GM18907 (cell line): ENCODE measurements around the gene FAHD2B.
"Not testable (repeated sequence)": the region's sequence is repeated elsewhere in the genome, so short reads cannot be mapped to it uniquely, and the experiment has no call there.

Source experiments
- ATAC-seq: cut with Tn5 transposase; IDR thresholded peaks from one replicate; pipeline ENCODE4 v1.9.1; 2021; ENCODE audit warnings: mild to moderate bottlenecking, moderate library complexity; ENCODE audit not compliant: unreplicated experiment

Gene FAHD2B

DNA sequence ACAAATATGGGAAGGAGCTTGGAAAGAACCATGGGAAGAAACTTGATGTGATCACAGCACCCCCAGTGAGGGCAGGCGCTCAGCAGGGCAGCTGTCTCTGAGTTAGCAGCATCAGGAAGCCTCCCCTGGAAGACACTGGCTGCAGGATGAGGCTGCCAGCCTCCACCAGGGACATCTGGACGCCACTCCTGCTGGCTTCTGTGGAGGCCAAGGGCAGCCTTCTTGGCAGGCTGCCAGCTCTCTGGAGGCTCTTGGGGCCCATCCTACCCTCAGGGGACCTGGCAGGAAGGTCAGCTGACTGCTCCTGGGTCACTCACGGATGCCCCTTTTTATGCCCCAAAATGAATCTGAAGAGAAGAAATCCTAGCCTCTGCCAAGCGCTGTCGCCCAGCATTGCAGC is 26.0 kb downstream of the FAHD2B start:
- ATAC-seq, result not testable (repeated sequence)

DNA sequence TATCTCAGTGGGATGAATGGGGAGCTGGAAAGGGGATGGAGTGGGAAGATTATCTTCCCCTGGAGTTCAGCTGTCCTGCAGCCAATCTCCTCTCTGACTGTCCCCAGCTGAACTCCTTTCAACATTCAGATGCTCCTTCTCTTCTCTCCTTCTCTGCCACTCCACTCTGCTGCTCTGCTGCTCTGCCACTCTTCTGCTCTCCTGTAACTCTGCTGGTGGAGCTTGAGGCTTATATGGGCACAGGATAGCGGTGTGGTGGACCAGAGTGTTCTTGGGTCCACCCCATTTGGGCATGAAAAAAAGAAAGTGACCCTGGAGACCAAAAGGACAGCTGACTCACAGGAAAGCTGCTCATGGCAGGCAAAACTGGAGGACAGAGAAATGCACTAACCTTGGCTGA is 26.6 kb downstream of the FAHD2B start:
- no peak for ATAC-seq

DNA sequence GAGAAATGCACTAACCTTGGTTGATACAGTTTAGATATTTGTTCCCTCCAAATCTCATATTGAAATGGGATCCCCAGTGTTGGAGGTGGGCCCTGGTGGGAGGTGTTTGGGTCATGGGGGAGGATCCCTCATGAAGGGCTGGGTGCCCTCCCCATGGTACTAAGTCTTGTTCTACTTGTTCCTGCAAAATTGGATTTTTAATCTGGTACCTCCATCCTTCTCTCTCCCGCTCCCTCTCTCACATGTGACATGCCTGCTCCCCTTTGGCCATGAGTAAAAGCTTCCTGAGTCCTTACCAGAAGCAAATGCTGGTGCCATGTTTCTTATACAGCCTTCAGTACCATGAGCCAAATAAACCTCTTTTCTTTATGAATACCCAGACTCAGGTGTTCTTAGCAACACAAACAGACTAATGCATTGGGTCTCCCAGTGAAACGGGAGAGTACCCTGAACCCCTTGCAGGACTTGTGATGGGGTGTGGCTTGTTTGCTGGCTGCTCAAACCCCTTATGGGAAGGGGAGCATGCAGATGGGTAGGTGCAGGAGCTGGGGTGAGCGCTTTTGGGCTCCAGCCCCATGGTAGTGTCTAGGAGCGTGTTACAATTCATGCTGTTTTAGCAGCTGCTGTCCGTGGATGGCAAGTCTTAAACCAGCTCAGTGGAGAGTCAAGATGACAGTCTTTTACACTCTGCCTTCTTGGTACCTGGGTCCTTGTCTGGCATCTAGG is 27.2 kb downstream of the FAHD2B start:
- ATAC-seq, result no peak

DNA sequence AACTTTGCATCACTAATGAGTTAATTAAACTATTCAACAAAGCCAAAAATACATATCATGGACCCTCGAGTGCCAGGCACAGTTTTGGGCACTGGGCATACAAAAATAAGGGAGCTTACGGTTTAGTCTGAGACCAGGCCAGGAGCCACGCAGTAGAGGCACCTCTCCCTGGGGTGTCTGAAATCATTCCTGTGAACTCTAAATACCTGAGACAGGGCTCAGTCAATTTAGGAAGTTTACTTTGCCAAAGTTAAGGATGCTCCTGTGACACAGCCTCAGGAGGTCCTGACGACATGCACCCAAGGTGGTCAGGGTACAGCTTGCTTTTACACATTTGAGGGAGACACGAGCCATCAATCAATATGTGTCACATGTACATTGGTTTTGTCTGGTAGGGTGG is 28.7 kb downstream of the FAHD2B start:
- ATAC-seq, result not testable (repeated sequence)

DNA sequence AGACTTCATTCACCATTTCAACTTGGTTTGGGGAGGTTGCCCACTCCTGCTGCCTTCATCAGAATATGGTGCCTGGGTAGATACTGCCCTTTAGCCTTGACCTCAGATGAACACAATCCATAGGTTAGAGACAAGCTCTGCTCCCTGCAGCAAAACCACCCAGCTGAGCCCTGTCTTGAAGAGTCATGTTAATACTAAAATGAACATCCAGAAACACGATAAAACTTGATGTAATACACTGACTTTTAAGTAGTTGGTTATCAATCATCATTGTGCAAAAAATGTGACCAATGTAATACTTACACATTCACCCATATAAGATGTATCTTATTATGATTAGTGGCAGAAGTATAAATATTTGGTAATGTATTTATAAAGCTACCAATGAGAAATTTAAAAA is 32.7 kb downstream of the FAHD2B start:
- not testable (repeated sequence) for ATAC-seq

DNA sequence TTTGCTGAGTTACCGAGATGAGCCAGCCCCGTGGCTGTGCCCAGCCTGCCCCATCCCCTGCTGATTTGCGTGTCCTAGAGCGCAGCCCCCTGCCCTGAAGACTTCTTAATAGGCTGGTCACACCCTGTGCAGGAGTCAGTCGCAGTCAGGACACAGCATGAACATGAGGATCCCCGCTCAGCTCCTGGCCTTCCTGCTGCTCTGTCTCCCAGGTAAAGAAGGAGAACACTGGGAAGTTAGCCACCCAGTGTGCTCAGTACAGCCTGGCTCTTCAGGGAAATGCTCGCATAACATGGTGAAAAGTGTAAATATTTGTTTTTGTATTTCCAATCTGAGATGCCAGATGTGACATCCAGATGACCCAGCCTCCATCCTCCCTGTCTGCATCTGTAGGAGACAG is 34.9 kb downstream of the FAHD2B start:
- not testable (repeated sequence) for ATAC-seq

DNA sequence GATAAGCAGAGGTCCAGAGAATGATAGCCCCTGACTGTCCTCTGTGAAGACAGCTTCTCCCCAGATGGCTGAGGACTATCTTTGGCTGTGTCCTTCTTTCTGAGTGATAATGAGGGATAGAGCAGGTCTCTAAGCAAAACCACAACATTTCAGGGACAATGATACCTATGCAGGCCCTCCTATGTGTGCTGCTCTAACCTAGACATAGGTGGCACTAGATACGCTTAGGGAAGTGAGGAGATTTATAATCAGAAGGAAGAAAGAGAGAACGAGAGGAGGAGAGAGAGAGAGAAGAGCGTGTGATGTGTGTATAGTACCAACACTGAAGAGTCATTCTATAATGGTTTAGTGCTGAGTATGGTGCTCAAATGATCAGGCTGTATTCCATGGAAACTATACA is 38.5 kb downstream of the FAHD2B start:
- not testable (repeated sequence) for ATAC-seq

DNA sequence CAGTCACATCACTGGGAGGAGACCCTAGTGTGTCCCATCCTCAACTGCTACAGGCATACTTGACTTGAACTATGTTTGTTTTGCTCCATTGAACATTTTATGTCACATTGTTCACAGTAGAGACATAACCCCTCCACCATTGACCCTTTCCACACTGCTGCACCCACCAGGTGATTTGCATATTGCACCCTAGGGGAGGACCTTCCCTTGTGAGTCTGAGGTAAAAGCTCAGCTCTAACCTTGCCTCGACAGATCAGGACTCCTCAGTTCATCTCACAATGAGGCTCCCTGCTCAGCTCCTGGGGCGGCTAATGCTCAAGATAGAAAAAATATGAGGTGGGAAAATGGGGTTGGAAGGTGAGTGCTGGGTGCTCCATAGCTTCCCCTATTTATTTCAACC is 44.6 kb downstream of the FAHD2B start:
- not testable (repeated sequence) for ATAC-seq

DNA sequence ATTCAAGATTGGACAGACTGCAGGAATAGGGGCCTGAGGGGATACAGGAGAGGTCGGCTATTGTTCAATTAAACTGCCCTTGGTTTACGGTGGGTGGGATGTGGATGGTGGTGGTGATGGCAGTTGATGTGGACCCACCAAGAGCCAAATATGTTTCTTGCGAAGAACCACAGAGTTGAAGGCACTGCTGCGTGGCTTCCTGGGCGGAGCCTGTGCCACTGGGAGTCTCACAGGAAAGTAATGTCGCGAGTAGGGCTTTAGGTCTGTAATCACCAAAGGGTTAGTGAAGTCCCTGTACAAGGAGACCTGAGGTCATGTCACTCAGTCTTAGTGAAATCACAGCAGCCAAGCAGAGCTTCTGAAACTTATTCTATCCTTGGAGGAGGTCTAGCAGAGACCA is 46.2 kb downstream of the FAHD2B start:
- ATAC-seq, result not testable (repeated sequence)

DNA sequence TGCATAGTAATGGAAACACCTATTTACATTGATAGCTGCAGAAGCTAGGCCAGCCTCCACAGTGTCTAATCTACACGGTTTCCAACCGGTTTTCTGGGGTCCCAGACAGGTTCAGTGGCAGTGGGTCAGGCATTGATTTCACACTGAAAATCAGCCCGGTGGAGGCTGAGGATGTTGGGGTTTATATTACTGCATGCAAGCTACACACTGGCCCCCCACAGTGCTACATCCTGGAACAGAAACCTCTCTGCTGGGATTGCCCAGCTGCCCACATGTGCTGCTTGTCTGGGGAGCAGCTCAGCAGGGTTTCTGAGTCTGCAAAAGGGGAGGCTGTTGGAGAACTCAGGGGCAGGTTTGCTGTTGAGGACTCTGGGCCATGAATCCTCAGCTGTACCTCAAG is 48.0 kb downstream of the FAHD2B start:
- not testable (repeated sequence) for ATAC-seq

DNA sequence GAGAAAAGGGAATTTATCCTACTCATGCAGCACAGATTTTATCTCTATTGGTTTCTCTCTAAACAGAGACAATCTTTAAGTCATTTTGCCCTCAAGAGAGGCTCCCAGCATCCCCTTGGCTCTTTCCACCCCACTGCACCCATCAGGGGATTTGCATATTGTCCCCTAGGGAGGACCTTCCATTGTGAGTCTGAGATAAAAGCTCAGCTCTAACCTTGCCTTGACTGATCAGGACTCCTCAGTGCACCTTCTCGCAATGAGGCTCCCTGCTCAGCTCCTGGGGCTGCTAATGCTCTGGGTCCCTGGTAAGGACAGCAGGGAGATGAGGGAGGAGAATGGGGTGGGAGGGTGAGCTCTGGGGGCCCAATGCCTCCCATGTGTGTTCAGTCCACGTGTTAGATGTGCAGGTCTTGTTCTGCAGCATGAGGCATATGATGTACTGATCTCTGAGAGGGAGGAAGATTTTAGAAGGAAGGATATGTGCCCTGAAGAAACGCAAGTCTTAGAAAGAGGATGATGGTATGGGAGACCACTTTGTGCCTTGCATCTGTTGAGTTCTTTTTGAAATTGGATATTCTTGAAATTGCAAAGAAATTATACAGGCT is 48.7 kb downstream of the FAHD2B start:
- ATAC-seq, result not testable (repeated sequence)
